A549 (cell line): ENCODE results near the gene ASGR1.
"Not testable (repeated sequence)": the region's sequence is repeated elsewhere in the genome, so short reads cannot be mapped to it uniquely, and the experiment has no call there.

Experiments used
- BCL3 ChIP-seq: fragments of >200 bp; sonication (Bioruptor Twin); formaldehyde crosslinking; IDR thresholded peaks from 3 replicates; pipeline ENCODE4 v1.6.1; 2016
- CEBPB ChIP-seq, 2 experiments: fragments of >200 bp in 1 of 2; sonication (Bioruptor Twin) in 1 of 2; formaldehyde crosslinking in 1 of 2; IDR thresholded peaks; 2 replicates each; pipeline ENCODE4 v1.6.1; 2012 to 2016
- CTCF ChIP-seq: fragments of >200 bp; sonication (Bioruptor Twin); formaldehyde crosslinking; IDR thresholded peaks from 3 replicates; pipeline ENCODE4 v1.5.1; 2016
- ELK1 ChIP-seq: fragments of 150-350 bp; IDR thresholded peaks from 2 replicates; pipeline ENCODE4 v1.6.1; 2014; ENCODE audit warnings: low read depth, mild to moderate bottlenecking, low read length
- EP300 ChIP-seq, 2 experiments: fragments of >200 bp; sonication (Bioruptor Twin); formaldehyde crosslinking; IDR thresholded peaks; 2 replicates in 1 of 2; 3 replicates in 1 of 2; pipeline ENCODE4 v1.6.1; 2016 to 2017
- HDAC2 ChIP-seq: fragments of 200-600 bp; sonication (generic); IDR thresholded peaks from 2 replicates; pipeline ENCODE4 v1.6.1; 2016
- HMGXB4 ChIP-seq: fragments of 250-450 bp; sonication (Bioruptor Pico); IDR thresholded peaks from 2 replicates; pipeline ENCODE4 v1.5.0; 2021; ENCODE audit warnings: mild to moderate bottlenecking, moderate library complexity, borderline replicate concordance
- NFE2L2 ChIP-seq: fragments of 150-350 bp; conservative IDR thresholded peaks from 2 replicates; pipeline ENCODE4 v1.6.1; 2014; ENCODE audit warnings: low read length
- NPAS2 ChIP-seq: fragments of 250-450 bp; sonication (Bioruptor Pico); IDR thresholded peaks from 2 replicates; pipeline ENCODE4 v1.8.0; 2022; ENCODE audit warnings: mild to moderate bottlenecking, moderate library complexity, borderline replicate concordance
- POLR2A ChIP-seq: IDR thresholded peaks from 2 replicates; pipeline ENCODE4 v1.6.1; 2012; ENCODE audit warnings: mild to moderate bottlenecking, low read length
- RAD21 ChIP-seq, 2 experiments: fragments of >200 bp in 1 of 2; sonication (Bioruptor Twin) in 1 of 2; formaldehyde crosslinking in 1 of 2; IDR thresholded peaks in 1 of 2; conservative IDR thresholded peaks in 1 of 2; 2 replicates in 1 of 2; 3 replicates in 1 of 2; pipeline ENCODE4 v1.6.1; 2012 to 2018; ENCODE audit warnings: inconsistent platforms in 1 of 2

- TF ChIP-seq CTCF; EP300 (IDR thresholded peaks at IDR 0.05); POLR2A; NPAS2 (CRISPR knock-in tag); RAD21 (conservative IDR thresholded peaks at IDR 0.05 in 1 of 2, IDR thresholded peaks at IDR 0.05 in 1 of 2); ELK1; NFE2L2; CEBPB (IDR thresholded peaks at IDR 0.05); HDAC2; HMGXB4 (CRISPR knock-in tag); BCL3: not testable (repeated sequence)
These were observed 6.5 kb downstream of the ASGR1 start for GRCh38 chr17:7172522-7173191.
